Measurements from ENCODE around the gene CBX8.

Gene CBX8

DNA sequence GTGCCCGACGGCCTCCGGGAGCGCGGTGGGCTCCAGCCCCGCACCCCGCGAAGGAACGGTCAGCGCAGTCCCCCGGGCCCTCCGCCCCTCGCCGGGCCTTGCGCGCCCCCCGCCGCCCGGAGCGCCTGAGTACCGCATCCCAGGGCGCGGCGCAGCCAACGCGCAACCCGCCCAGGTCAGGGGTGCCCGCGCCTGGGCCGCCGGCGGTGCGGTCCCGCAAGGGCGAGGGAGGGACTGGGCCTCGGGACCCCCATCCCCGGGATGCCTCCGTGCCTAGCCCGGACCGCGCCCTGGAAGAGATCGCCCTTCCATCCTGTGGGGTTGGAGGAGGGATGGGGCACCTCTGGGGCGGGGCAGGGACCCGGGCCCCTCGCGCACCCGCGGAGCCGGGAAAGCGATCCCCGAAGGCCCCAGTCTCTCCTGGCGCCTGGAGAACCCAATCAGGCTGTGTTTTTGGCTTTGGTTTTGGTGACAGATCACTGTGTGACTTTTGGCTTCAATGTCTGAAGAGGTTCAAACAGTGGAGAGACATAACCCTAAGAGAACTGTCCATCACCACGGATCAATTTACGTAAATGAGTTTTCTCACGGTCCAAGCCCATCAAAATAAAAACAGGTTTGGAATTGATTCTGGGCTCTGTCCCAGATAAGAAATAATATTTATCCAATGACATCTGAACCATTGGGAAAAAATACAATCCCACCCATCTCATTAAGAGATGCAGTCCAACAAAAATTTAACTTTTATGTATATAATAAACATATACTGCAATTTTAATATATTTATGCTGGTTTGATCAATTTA lies 48.4 kb downstream of the CBX8 start:
- no peak for DNase-seq

DNA sequence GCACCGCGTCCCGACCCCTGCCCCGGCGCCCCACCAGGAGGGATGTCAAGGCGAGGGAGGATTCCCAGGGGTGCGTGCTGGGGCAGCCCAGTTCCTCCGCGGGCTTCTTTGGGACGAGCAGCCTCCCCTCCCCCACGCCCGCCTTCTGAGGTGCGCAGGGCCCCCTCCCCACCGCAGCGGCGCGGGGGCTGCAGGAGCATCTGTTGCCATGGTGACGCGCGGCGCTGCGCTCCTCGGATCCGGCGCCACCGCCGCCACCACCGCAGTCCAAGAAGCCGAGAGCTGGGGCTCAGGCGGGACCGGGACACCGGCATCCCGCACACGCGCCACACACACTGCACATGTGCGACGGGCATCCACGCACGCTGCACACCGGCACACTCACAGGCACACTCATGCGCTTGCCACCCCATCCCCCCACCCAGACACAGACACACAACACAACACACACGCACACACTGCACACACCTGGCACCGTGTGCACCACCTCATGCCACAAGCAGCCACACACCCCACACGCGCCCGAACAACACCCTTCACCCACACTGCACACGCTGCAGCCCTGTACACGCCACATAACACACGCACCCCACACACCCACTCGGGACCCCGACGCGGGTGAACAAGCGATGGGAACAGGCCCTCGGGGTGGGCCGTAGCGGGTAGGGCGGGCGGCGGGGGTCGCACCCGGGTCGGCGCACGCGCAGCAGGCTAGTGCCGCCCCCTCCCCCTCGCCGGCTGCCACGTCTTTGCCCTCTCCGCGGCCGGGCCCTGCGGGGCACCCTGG lies 49.2 kb downstream of the CBX8 start:
- no peak for DNase-seq

DNA sequence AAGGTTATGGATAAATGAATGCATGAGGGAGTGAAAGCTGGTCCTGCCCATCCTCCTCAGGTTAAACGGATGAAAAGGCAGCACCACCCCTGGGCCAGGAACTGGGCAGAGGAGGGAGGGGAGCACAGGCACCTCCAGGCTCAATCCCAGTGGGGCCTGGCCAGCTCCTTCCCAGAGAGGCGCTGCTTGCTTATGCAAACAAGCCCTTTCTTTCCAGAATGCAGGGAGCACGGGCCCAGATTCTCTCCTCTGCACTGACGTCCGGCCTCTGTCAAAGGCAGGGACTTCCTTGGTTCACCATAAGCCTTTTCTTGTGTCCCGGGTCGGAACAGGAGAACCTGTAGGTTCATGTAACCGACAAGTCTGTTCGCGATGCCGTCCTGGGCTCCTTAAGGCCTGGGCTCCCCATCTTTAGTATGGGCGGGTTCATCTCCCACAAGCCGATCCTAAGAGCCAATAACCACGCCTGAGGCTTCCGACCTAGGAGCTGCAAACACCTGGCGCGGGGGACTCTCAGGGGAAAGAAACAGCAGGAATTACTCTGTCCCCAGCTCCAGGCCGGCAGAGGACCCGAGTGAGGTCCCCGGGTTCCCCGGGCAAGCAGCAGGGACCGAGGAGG lies 49.9 kb downstream of the CBX8 start:
- DNase-seq: no peak

DNA sequence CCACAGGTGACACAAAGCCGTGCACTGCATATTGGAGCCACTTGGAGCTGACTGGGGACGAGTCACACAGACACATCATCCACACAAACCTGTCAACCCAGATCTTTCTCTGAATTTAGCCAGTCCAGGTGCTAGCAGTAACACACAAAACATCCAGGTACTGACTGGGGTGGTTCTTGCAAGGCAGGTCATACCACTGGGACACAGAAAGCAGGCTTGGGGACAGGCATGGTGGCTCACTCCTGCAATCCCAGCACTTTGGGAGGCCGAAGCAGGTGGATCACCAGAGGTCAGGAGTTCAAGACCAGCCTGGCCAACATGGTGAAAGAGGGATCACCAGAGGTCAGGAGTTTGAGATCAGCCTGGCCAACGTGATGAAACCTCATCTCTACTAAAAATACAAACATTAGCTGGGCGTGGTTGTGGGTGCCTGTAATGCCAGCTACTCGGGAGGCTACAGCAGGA lies 51.2 kb downstream of the CBX8 start:
- no peak for DNase-seq

DNA sequence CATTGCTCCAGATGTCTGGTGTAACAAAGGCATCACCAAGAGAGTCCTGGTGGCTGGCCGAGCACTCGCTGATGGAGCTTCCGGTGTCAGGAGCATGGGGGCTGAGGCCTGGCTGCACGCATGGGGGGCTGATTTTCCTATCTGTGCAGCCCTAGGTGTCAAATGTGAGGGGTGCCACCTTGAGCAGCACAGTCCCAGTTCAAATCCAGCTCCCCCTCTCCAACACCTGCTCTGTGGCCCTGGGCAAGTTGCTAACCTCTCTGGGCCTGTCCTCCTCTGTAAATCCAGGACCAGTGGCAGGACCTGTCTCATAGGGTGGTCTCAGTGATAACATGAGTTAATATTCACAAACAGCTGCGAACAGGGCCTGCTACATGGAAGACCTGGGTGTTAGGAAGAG lies 53.3 kb downstream of the CBX8 start:
- DNase-seq: no peak

DNA sequence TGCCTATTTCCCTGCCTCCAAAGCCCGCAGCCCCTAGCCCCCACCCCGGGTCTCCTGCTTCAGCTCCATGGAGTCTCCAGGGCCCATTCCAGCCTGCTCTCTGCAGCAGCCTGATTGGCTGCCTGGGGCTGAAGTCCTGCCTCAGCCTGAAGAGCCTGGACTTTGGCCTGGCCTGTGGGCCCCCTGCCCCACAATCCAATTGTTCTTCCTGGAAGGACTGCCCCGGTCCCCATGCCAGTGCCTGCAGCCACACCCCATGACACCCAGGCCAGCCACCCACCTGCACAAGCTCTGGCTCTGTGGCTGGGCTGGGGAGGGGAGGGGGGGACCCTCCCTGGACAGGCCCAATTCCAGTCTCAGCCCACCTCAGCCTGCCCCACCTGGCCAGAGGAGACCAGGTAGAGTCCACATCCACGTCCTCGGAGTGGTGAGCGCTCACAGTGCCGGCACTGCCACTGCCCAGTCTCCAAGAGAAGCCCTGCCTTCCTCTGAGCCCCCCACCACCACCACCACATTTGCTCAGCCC lies 53.9 kb downstream of the CBX8 start:
- DNase-seq: no peak

DNA sequence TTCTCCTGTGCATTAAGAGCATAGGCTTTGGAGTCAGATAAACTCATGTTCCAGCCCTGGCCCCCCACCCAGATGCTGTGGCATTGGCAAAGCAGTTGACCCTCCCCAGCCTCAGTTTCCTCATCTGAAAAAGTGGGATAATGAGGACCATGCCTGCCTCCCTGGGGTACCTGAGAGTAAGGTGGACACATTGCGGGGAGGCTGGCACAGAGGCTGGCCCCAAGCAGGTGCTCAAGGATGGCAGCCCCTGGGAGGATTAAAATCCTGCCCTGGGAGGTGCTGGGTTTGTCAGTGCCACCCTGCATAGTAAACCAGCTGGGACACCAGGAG lies 54.3 kb downstream of the CBX8 start:
- no peak for DNase-seq

Measured in activated CD4-positive, alpha-beta T cell treated with anti-CD3 and anti-CD28 coated beads, Interleukin-10, Interleukin-2, amounts not matched to agents 100 ng/mL and 50 ng/mL, durations not matched to agents 16 hours and 8 hours (primary cell).